Activated CD8-positive, alpha-beta memory T cell treated with anti-CD3 and anti-CD28 coated beads, Interleukin-2, amount 50 U/mL, for 1 hour (primary cell): ENCODE measurements around the gene ZNF28.
"Not testable (repeated sequence)": the region's sequence is repeated elsewhere in the genome, so short reads cannot be mapped to it uniquely, and the experiment has no call there.

Experiments
- DNase-seq: peaks from one replicate; pipeline ENCODE4 v3.0.0-alpha.2; 2020; ENCODE audit errors: extremely low read depth

Gene ZNF28

GRCh38 chr19:52821204-52821960 lies at the start of gene ZNF28:
ZNF28 (minus strand) TSS chr19:52821633; CDS start chr19:52817958, 3,675 bp downstream.
- DNase-seq = peak; percentile 9

- not testable (repeated sequence) for DNase-seq
Observed at GRCh38 chr19:52868031-52868430, 46.6 kb upstream of the ZNF28 start.

GRCh38 chr19:52857378-52858191 lies 36.2 kb upstream of the ZNF28 start, which contains the start of gene ZNF468:
ZNF468 (minus strand) TSS chr19:52857619; CDS start chr19:52854272, 3,347 bp downstream.
- DNase-seq = peak; percentile 12

GRCh38 chr19:52856540-52857377 lies 35.3 kb upstream of the ZNF28 start:
- DNase-seq = not testable (repeated sequence)

- not testable (repeated sequence) for DNase-seq
Observed at GRCh38 chr19:52847352-52847751, 25.9 kb upstream of the ZNF28 start.

- DNase-seq = not testable (repeated sequence)
Observed at GRCh38 chr19:52840825-52841465, 19.5 kb upstream of the ZNF28 start.

GRCh38 chr19:52834289-52834688 lies 12.9 kb upstream of the ZNF28 start:
- not testable (repeated sequence) for DNase-seq

- not testable (repeated sequence) for DNase-seq
Observed at GRCh38 chr19:52833541-52833940, 12.1 kb upstream of the ZNF28 start.

- DNase-seq = not testable (repeated sequence)
Observed at GRCh38 chr19:52829866-52830265, 8.4 kb upstream of the ZNF28 start.

- no peak for DNase-seq
Observed at GRCh38 chr19:52825765-52826164, 4.3 kb upstream of the ZNF28 start.

- no peak for DNase-seq
Observed at GRCh38 chr19:52823676-52824075, 2.2 kb upstream of the ZNF28 start.

GRCh38 chr19:52820472-52821203 lies 795 bp downstream of the ZNF28 start:
- DNase-seq = not testable (repeated sequence)

- DNase-seq = no peak
Observed at GRCh38 chr19:52809801-52810200, 11.6 kb downstream of the ZNF28 start.

GRCh38 chr19:52799950-52800640 lies 21.3 kb downstream of the ZNF28 start:
- not testable (repeated sequence) for DNase-seq

- no peak for DNase-seq
Observed at GRCh38 chr19:52789440-52789839, 32.0 kb downstream of the ZNF28 start.

- peak; percentile 10 for DNase-seq
Observed at GRCh38 chr19:52786464-52787354, 34.7 kb downstream of the ZNF28 start, which contains the start of gene ZNF600. ZNF600 (minus strand) TSS chr19:52786791; CDS start chr19:52778888, 7,903 bp downstream.

- no peak for DNase-seq
Observed at GRCh38 chr19:52786078-52786463, 35.4 kb downstream of the ZNF28 start.

GRCh38 chr19:52785506-52785905 lies 35.9 kb downstream of the ZNF28 start:
- DNase-seq = no peak

GRCh38 chr19:52782864-52783263 lies 38.6 kb downstream of the ZNF28 start:
- not testable (repeated sequence) for DNase-seq
